Sigmoid colon (tissue), 7 donors: ENCODE results near the gene SELPLG. TPM values are rescaled to one million over a fixed set of nuclear protein-coding genes. Genes with fewer than 3 reads are reported as not detected.

Experiments
- DNase-seq: peaks from one replicate; pipeline ENCODE4 v3.0.0-alpha.2; 2019
- H3K27ac ChIP-seq, 4 donors: fragments of 200-600 bp; sonication (generic); one replicate each; pipeline ENCODE4 v1.5.1; 2016 to 2019; ENCODE audit warnings: mild to moderate bottlenecking in 1 of 4
- H3K27me3 ChIP-seq, 3 donors: fragments of 200-600 bp; sonication (generic); one replicate each; pipeline ENCODE4 v1.5.1; 2019; ENCODE audit warnings: mild to moderate bottlenecking in 1 of 3
- H3K36me3 ChIP-seq, 4 donors: fragments of 200-600 bp; sonication (generic); one replicate each; pipeline ENCODE4 v1.5.1; 2016 to 2019
- H3K4me1 ChIP-seq, 4 donors: fragments of 200-600 bp; sonication (generic); one replicate each; pipeline ENCODE4 v1.5.1; 2017 to 2019
- H3K4me3 ChIP-seq, 4 donors: fragments of 200-600 bp; sonication (generic); one replicate each; pipeline ENCODE4 v1.5.1; 2017 to 2019; ENCODE audit warnings: mild to moderate bottlenecking in 2 of 4, moderate library complexity in 1 of 4
- H3K9me3 ChIP-seq, 4 donors: fragments of 200-600 bp in 3 of 4; sonication (generic) in 3 of 4; one replicate each; pipeline versions ENCODE4 v1.5.1 to v1.6.1; 2013 to 2019
- CTCF ChIP-seq, 4 experiments: fragments of 450-650 bp in 3 of 4; fragments of 200-600 bp in 1 of 4; IDR thresholded peaks; one replicate each; pipeline ENCODE4 v1.5.1; 2016 to 2019; ENCODE audit warnings: antibody characterized with exemption in 4 of 4, mild to moderate bottlenecking in 3 of 4, moderate library complexity in 2 of 4
- EP300 ChIP-seq, 4 donors: sonication (generic); formaldehyde crosslinking; IDR thresholded peaks; one replicate each; pipeline ENCODE4 v1.6.1; 2017; ENCODE audit warnings: antibody characterized with exemption in 4 of 4
- POLR2A ChIP-seq, 2 donors: fragments of 450-650 bp; IDR thresholded peaks; one replicate each; pipeline ENCODE4 v1.6.1; 2016; ENCODE audit warnings: antibody characterized with exemption in 2 of 2, mild to moderate bottlenecking in 2 of 2, moderate library complexity in 2 of 2
- POLR2AphosphoS5 ChIP-seq, 4 donors: sonication (generic); formaldehyde crosslinking; IDR thresholded peaks; one replicate each; pipeline ENCODE4 v1.6.1; 2017; ENCODE audit warnings: antibody characterized with exemption in 4 of 4
- WGBS, 2 donors: extraction: QIAGEN DNeasy Blood & Tissue Kit; methylation state at CpG; one replicate each; pipeline ENCODE4 v1.1.7; 2013; 5-methylcytosine and 5-hydroxymethylcytosine counted together
- intact Hi-C: fragments of 100-400 bp; cut with DNase I; formaldehyde crosslinking; loops from one replicate; pipeline ENCODE4 v1.15.1; 2023
- polyA plus RNA-seq, 3 donors: library from polyadenylated mRNA; stranded (reverse); fragments of 200-250 nt; gene quantifications; one replicate each; pipeline ENCODE4 v1.2.3, GENCODE V29; 2013
- total RNA-seq, 4 donors: library from RNA; depleted of rRNA; stranded (reverse); fragments of >200 nt; gene quantifications; one replicate each; pipeline ENCODE4 v1.1.0, GENCODE V29; 2016
- donor health status: healthy with polysubstance abuse.
- donor health status: Bipolar disorder and iron deficiency.
- donor health status: healthy.

The SELPLG gene
- total and polyA plus RNA-seq, 7 donors: 1.8 to 26.1 (median 6.7) TPM

- TF ChIP-seq CTCF (IDR thresholded peaks at IDR 0.05) (no peak), EP300 (IDR thresholded peaks at IDR 0.05) (no peak), POLR2A (IDR thresholded peaks at IDR 0.05) (no peak)
- H3K36me3 ChIP-seq: no peaks in the 10 kb centered on the region
- H3K9me3 ChIP-seq: no peaks in the 10 kb centered on the region
- H3K4me1 ChIP-seq: no peaks in the 10 kb centered on the region
- H3K4me3 ChIP-seq: peak within 1 kb of the TSS in 3 of 4 donors; percentile 21 to 32 (median 30)
- intact Hi-C loops: no loop called here
- H3K27ac ChIP-seq: peak within 1 kb of the TSS in 2 of 4 donors; percentile 12 to 31
- 42 to 55% methylated on average over 27 of the region's 27 CpGs for WGBS, 2 donors
- H3K27me3 ChIP-seq: no peaks in the 10 kb centered on the region
- peak; percentile 76 for DNase-seq
These were observed 35.9 kb downstream of the SELPLG start, which contains the start of gene TMEM119 for GRCh38 chr12:108597559-108598471. TSS of gene TMEM119 (minus strand) at chr12:108598084. CDS start at chr12:108592383, 5,701 bp downstream.

GRCh38 chr12:108596854-108597558 is 36.7 kb downstream of the SELPLG start:
- Histone ChIP-seq H3K36me3 (no peaks in the 10 kb centered on the region), H3K27me3 (no peaks in the 10 kb centered on the region), H3K9me3 (no peaks in the 10 kb centered on the region), H3K4me3 (peak overlapping the region in 3 of 4 donors; percentile 21 to 32 (median 30)), H3K27ac (peak overlapping the region in 1 of 4 donors; percentile 31), H3K4me1 (no peaks in the 10 kb centered on the region)
- TF ChIP-seq CTCF (IDR thresholded peaks at IDR 0.05): no peak
- TF ChIP-seq POLR2AphosphoS5 (IDR thresholded peaks at IDR 0.05): no peak
- no peak for TF ChIP-seq EP300 (IDR thresholded peaks at IDR 0.05)
- no peak for TF ChIP-seq POLR2A (IDR thresholded peaks at IDR 0.05)
- WGBS, 2 donors: 54 to 69% methylated on average over 10 of the region's 10 CpGs
- intact Hi-C loops: no loop called here
- DNase-seq: no peak

GRCh38 chr12:108595711-108596647 is 37.7 kb downstream of the SELPLG start:
- Histone ChIP-seq H3K9me3 (no peaks in the 10 kb centered on the region), H3K27ac (no peak overlapping the region), H3K27me3 (no peaks in the 10 kb centered on the region), H3K4me3 (peak overlapping the region in 1 of 4 donors; percentile 5), H3K36me3 (no peaks in the 10 kb centered on the region), H3K4me1 (no peaks in the 10 kb centered on the region)
- 72 to 79% methylated on average over 17 of the region's 17 CpGs for WGBS, 2 donors
- TF ChIP-seq POLR2AphosphoS5 (IDR thresholded peaks at IDR 0.05) (no peak), EP300 (IDR thresholded peaks at IDR 0.05) (no peak), CTCF (IDR thresholded peaks at IDR 0.05) (no peak)
- DNase-seq: no peak
- intact Hi-C loops: no loop called here

GRCh38 chr12:108594960-108595710 is 38.6 kb downstream of the SELPLG start:
- no peak for DNase-seq
- WGBS, 2 donors: 91 to 92% methylated on average over 7 of the region's 7 CpGs
- TF ChIP-seq POLR2AphosphoS5 (IDR thresholded peaks at IDR 0.05) (no peak), EP300 (IDR thresholded peaks at IDR 0.05) (no peak), CTCF (IDR thresholded peaks at IDR 0.05) (no peak), POLR2A (IDR thresholded peaks at IDR 0.05) (no peak)
- Histone ChIP-seq H3K27ac (no peak overlapping the region), H3K4me3 (no peak overlapping the region), H3K27me3 (no peaks in the 10 kb centered on the region), H3K9me3 (no peaks in the 10 kb centered on the region), H3K4me1 (no peaks in the 10 kb centered on the region), H3K36me3 (no peaks in the 10 kb centered on the region)
- intact Hi-C loops: no loop called here
